HFF-Myc (cell line): Measurements from ENCODE around the gene TMX2.

Experiments
- DNase-seq: peaks from one replicate; pipeline ENCODE4 v3.0.0-alpha.2; 2011; ENCODE audit warnings: low read depth; ENCODE audit errors: extremely low read depth
- H3K4me3 ChIP-seq: replicated peaks from 2 replicates; pipeline ENCODE4 v1.5.1; 2011; ENCODE audit warnings: low read depth, mild to moderate bottlenecking, control low read depth, low read length
- CTCF ChIP-seq: IDR thresholded peaks from 2 replicates; pipeline ENCODE4 v1.5.1; 2012; ENCODE audit warnings: mild to moderate bottlenecking, low read depth, low read length, control low read depth; ENCODE audit errors: missing control alignments

Gene TMX2

GRCh38 chr11:57775491-57775890 lies 63.1 kb downstream of the TMX2 start:
- DNase-seq, result no peak
- no peak overlapping the region for H3K4me3 ChIP-seq
- no peak for TF ChIP-seq CTCF

- no peak for TF ChIP-seq CTCF
- no peak overlapping the region for H3K4me3 ChIP-seq
Observed at GRCh38 chr11:57776031-57776521, 63.7 kb downstream of the TMX2 start.

GRCh38 chr11:57776577-57777210 lies 64.3 kb downstream of the TMX2 start:
- H3K4me3 ChIP-seq, result no peak overlapping the region
- no peak for TF ChIP-seq CTCF
- no peak for DNase-seq

More at GRCh38 chr11:57776031-57776521, 63.7 kb downstream of the TMX2 start:
- DNase-seq, result no peak

- no peak for DNase-seq
- H3K4me3 ChIP-seq, result peak overlapping the region; percentile 28
Observed at GRCh38 chr11:57777969-57778317, 65.5 kb downstream of the TMX2 start.

GRCh38 chr11:57778318-57779037 lies 66.1 kb downstream of the TMX2 start:
- peak overlapping the region; percentile 28 for H3K4me3 ChIP-seq
- no peak for TF ChIP-seq CTCF
- peak; percentile 98 for DNase-seq

More at GRCh38 chr11:57777969-57778317, 65.5 kb downstream of the TMX2 start:
- no peak for TF ChIP-seq CTCF

- no peak for TF ChIP-seq CTCF
- DNase-seq, result no peak
- no peak overlapping the region for H3K4me3 ChIP-seq
Observed at GRCh38 chr11:57779276-57779675, 66.9 kb downstream of the TMX2 start.
